ENCODE measurements around the gene GLIS1.

GLIS1 gene

GRCh38 chr1:53572065-53572814, 166.7 kb downstream of the GLIS1 start:
- no peak overlapping the region for H3K4me3 ChIP-seq (ENCODE audit: low read depth, low read length)
- TF ChIP-seq POLR2A (IDR thresholded peaks at IDR 0.05; ENCODE audit: extremely low read depth, insufficient read length): no peak
- TF ChIP-seq MAX (IDR thresholded peaks at IDR 0.05; ENCODE audit: low read depth, low read length): no peak
- TF ChIP-seq MYC (IDR thresholded peaks at IDR 0.05; ENCODE audit: low read depth, low read length): no peak
- TF ChIP-seq CTCF (IDR thresholded peaks at IDR 0.05; ENCODE audit: low read depth, low read length): no peak
- DNase-seq (ENCODE audit: low read depth): no peak

- DNase-seq (ENCODE audit: low read depth): no peak
- TF ChIP-seq CTCF (IDR thresholded peaks at IDR 0.05; ENCODE audit: low read depth, low read length) (no peak), MAX (IDR thresholded peaks at IDR 0.05; ENCODE audit: low read depth, low read length) (no peak), POLR2A (IDR thresholded peaks at IDR 0.05; ENCODE audit: extremely low read depth, insufficient read length) (no peak), MYC (IDR thresholded peaks at IDR 0.05; ENCODE audit: low read depth, low read length) (no peak)
- H3K4me3 ChIP-seq (ENCODE audit: low read depth, low read length): no peak overlapping the region
Observed at GRCh38 chr1:53568540-53568939, 170.4 kb downstream of the GLIS1 start.

GRCh38 chr1:53567851-53568250, 171.1 kb downstream of the GLIS1 start:
- DNase-seq (ENCODE audit: low read depth): no peak
- TF ChIP-seq POLR2A (IDR thresholded peaks at IDR 0.05; ENCODE audit: extremely low read depth, insufficient read length) (no peak), MAX (IDR thresholded peaks at IDR 0.05; ENCODE audit: low read depth, low read length) (no peak), CTCF (IDR thresholded peaks at IDR 0.05; ENCODE audit: low read depth, low read length) (no peak), MYC (IDR thresholded peaks at IDR 0.05; ENCODE audit: low read depth, low read length) (no peak)
- no peak overlapping the region for H3K4me3 ChIP-seq (ENCODE audit: low read depth, low read length)

GRCh38 chr1:53567450-53567849, 171.5 kb downstream of the GLIS1 start:
- H3K4me3 ChIP-seq (ENCODE audit: low read depth, low read length): no peak overlapping the region
- TF ChIP-seq MAX (IDR thresholded peaks at IDR 0.05; ENCODE audit: low read depth, low read length): no peak
- no peak for TF ChIP-seq MYC (IDR thresholded peaks at IDR 0.05; ENCODE audit: low read depth, low read length)
- TF ChIP-seq CTCF (IDR thresholded peaks at IDR 0.05; ENCODE audit: low read depth, low read length): no peak
- TF ChIP-seq POLR2A (IDR thresholded peaks at IDR 0.05; ENCODE audit: extremely low read depth, insufficient read length): no peak
- DNase-seq (ENCODE audit: low read depth): no peak

- DNase-seq (ENCODE audit: low read depth): no peak
- no peak for TF ChIP-seq MAX (IDR thresholded peaks at IDR 0.05; ENCODE audit: low read depth, low read length)
- TF ChIP-seq MYC (IDR thresholded peaks at IDR 0.05; ENCODE audit: low read depth, low read length): no peak
- no peak for TF ChIP-seq POLR2A (IDR thresholded peaks at IDR 0.05; ENCODE audit: extremely low read depth, insufficient read length)
- no peak for TF ChIP-seq CTCF (IDR thresholded peaks at IDR 0.05; ENCODE audit: low read depth, low read length)
- H3K4me3 ChIP-seq (ENCODE audit: low read depth, low read length): no peak overlapping the region
Observed at GRCh38 chr1:53563611-53564010, 175.4 kb downstream of the GLIS1 start.

All from NB4 (cell line).